ELF-1 (cell line): ENCODE measurements around the gene TP53BP2.

Experiments used
- DNase-seq: peaks from one replicate; pipeline ENCODE4 v3.0.0-alpha.2; 2016; ENCODE audit warnings: low read depth, low spot score

The TP53BP2 gene

DNA sequence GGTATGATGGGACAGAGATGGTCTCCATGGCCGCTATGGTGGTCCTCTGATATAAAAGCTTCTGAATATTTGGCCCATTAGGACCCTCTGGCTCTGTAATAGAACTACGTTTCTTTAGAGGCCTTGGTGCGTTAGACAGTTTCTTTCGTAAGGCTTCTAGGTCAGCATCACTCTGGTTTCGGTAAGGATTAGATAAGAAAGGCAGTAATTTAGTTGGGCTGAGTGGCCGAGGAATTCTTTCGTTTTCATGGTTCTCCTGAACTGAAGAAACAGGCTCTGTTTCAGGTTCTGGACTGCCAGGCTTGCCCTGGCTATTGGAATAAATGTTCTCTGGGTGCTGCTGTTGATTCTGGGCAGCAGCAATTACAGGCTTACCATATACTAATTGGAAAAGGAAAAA, 49.5 kb downstream of the TP53BP2 start:
- no peak for DNase-seq

GRCh38 chr1:223794136-223794880, 51.4 kb downstream of the TP53BP2 start:
- no peak for DNase-seq

GRCh38 chr1:223793716-223794115, 52.0 kb downstream of the TP53BP2 start:
- no peak for DNase-seq

- DNase-seq: no peak
Observed at GRCh38 chr1:223792046-223792445, 53.7 kb downstream of the TP53BP2 start.

DNA sequence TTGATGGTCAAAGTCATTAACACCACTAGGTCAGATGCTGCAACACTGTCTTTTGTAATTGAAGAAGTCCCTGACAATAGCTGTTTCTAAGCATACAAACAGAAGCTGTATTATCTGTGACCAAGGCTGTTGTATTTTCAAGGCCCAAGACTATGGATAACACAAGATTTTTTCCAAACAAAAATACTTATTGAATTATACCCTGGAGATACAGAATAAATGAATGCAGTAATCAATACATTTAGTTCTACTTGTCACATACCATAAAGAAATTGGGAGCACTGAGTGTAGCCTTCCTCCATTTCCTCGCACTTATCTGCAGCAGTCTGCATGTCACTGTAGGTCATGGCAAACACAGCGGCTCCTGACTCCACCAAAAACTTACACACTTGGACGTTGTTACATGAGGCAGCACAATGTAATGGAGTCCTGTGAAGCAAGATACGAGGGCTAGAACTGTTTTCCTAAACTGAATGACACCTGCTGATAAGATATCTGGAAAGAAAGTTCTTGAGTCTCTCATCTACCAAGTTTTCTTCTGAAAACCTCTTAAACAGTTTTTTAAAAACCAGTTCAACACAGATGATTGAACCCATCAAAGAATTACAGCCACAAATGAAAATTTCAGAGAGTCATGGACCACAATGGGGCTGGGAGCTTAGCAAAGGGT, 56.9 kb downstream of the TP53BP2 start:
- no peak for DNase-seq

GRCh38 chr1:223785808-223786207, 59.9 kb downstream of the TP53BP2 start:
- no peak for DNase-seq

- DNase-seq: no peak
Observed at GRCh38 chr1:223784541-223784940, 61.2 kb downstream of the TP53BP2 start.

GRCh38 chr1:223783676-223784075, 62.1 kb downstream of the TP53BP2 start:
- DNase-seq: no peak

DNA sequence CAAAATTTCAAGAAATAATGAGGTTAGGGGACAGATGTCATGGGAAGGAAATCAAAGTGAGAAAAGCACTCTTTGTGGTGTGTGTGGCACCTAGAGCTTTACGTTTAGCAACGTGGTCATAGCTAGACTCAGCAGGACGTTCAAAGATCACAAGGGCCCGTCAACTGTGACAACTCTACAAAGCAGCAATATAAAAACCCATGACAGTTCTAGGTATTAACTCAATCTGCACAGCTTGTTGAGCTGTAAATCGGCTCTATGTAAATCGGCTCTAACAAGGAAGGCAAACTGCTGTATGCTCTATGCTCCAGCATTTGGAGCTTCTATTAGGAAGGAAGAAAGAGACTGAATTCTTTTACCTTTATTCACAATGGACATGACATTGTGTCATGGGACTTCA, 64.8 kb downstream of the TP53BP2 start:
- DNase-seq: no peak

- DNase-seq: no peak
Observed at GRCh38 chr1:223780318-223780717, 65.4 kb downstream of the TP53BP2 start.

GRCh38 chr1:223776826-223777454, 68.8 kb downstream of the TP53BP2 start:
- no peak for DNase-seq

DNA sequence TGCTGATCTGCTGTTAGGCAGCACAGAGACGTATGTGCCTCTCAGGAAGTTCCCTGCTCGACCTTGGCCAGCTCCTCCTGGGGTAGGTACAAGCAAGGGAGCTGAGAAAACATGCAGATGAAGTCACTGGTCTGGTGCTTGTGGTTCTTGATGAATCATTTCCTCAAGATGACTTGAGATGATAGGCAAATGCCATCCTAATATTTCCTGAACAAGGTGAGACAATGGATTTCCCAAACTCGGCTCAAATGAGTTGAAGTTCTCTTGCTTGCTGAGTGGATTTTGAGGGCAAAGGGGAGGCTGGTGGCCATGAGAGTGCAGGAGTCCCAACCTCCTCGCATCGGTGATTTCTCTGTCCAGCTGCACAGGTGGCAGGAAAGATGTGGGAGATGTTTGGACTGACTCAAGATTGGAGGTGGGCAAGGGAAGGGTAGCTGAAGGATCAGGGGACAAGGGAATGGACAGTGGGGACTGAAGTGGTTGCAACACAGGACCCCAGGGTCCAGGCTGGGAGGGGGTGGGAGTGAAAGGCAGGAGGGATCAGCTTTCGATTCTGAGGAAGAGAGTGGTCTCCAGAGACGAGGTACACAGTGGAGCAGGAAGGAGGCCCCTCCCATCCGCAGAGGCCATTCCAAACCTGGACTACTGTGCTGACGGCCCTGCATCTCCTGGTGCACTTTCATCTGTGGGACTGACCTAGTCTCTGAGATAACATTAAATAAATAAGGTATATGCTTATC, 69.5 kb downstream of the TP53BP2 start:
- DNase-seq: no peak

GRCh38 chr1:223775711-223776074, 70.1 kb downstream of the TP53BP2 start:
- DNase-seq: no peak

GRCh38 chr1:223775054-223775453, 70.7 kb downstream of the TP53BP2 start:
- DNase-seq: no peak

DNA sequence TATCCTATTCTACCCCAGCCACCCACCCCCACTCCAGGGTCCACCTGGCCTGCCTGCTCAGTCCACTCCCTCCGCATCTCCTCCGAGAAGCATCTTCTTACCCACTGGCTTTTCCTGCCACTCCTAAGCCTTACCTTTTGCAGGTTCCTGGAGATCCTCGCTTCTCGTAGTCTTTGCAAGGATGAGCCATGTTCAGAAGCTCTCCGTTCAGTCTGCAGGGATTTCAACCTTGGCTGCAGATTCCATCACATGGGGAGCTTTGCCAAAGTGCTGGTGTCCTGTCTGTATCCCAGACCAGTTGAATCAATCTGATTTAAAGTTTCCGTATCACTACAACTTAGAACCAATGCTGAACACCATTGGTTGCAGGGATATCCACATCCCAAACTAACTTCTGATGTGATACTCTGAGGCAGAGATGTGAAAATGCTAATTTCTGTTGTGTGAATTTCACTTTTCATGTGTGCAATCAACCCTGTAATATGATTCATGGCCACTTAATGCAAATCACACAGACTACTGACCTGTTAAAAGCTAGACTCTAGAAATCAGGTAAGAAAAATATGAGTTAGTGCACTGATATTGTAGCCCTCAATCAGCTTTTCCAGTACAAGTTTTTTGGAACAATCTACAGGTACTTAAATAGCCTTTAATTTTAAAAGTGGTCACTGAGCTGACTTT, 71.5 kb downstream of the TP53BP2 start:
- DNase-seq: no peak

DNA sequence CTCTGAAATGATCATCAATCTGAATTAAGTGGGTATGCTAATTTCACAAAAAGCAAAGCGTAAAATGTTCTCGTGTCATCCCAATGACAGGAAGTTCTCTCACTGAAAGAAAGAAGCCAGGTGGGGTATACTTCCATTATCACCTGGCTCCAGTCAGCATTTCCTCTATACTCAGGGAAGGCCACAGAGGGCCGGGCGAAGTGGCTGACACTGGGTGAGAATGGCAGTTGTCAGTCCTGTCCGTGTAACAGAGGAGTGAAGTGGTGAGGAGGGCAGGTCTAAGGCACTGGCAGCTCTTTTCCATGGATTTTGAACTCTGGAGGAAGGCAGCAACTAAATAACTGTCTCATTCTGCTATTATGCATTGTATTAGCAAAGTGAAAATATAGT, 73.0 kb downstream of the TP53BP2 start:
- no peak for DNase-seq

- DNase-seq: peak; percentile 76
Observed at GRCh38 chr1:223771814-223772770, 73.7 kb downstream of the TP53BP2 start.

- DNase-seq: no peak
Observed at GRCh38 chr1:223771469-223771813, 74.3 kb downstream of the TP53BP2 start.

GRCh38 chr1:223770621-223771315, 75.0 kb downstream of the TP53BP2 start:
- no peak for DNase-seq

GRCh38 chr1:223765719-223766340, 79.9 kb downstream of the TP53BP2 start:
- DNase-seq: no peak
